Vagina (tissue), 2 donors: ENCODE data around the gene SBF2.

Source experiments
- POLR2A ChIP-seq, 2 donors: fragments of 450-650 bp; IDR thresholded peaks; one replicate each; pipeline ENCODE4 v1.6.1; 2017; ENCODE audit warnings: antibody characterized with exemption in 2 of 2, mild to moderate bottlenecking in 2 of 2, moderate library complexity in 2 of 2
- POLR2AphosphoS5 ChIP-seq, 2 donors: sonication (generic); formaldehyde crosslinking; IDR thresholded peaks; one replicate each; pipeline ENCODE4 v1.9.0; 2017; ENCODE audit warnings: antibody characterized with exemption in 2 of 2, mild to moderate bottlenecking in 2 of 2, low read depth in 1 of 2; ENCODE audit not compliant: insufficient read depth in 1 of 2
- TF ChIP-seq, protein P1 (sequence below), 3 experiments: fragments of 450-650 bp in 2 of 3; fragments of 200-600 bp in 1 of 3; sonication (generic) in 1 of 3; IDR thresholded peaks; one replicate each; pipeline ENCODE4 v1.5.1; 2017 to 2019; ENCODE audit warnings: antibody characterized with exemption in 3 of 3, mild to moderate bottlenecking in 2 of 3, moderate library complexity in 2 of 3

DNA sequence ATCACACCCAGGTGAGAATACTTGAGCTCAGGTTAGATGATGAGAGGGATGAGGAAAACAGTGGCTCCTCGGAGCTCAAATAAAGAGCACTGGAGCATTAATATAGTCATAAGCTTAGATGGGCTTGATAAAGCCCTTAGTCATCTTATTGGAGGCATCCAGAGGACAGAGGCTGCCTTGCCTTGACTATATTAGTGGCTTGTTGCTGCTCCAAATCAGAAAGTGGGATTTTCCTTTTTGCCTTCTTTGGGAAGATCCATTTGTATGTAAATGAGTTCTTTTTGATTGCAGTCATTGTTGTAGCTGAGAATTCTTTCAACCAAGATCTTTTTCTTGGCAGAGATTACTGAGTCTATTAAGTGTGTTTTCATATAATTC is 29.8 kb upstream of the SBF2 start:
- TF ChIP-seq POLR2AphosphoS5 (IDR thresholded peaks at IDR 0.05; ENCODE audit: insufficient read depth in 1 of 2, low read depth in 1 of 2) (no peak), POLR2A (IDR thresholded peaks at IDR 0.05) (no peak)
- TF ChIP-seq, protein P1, sequence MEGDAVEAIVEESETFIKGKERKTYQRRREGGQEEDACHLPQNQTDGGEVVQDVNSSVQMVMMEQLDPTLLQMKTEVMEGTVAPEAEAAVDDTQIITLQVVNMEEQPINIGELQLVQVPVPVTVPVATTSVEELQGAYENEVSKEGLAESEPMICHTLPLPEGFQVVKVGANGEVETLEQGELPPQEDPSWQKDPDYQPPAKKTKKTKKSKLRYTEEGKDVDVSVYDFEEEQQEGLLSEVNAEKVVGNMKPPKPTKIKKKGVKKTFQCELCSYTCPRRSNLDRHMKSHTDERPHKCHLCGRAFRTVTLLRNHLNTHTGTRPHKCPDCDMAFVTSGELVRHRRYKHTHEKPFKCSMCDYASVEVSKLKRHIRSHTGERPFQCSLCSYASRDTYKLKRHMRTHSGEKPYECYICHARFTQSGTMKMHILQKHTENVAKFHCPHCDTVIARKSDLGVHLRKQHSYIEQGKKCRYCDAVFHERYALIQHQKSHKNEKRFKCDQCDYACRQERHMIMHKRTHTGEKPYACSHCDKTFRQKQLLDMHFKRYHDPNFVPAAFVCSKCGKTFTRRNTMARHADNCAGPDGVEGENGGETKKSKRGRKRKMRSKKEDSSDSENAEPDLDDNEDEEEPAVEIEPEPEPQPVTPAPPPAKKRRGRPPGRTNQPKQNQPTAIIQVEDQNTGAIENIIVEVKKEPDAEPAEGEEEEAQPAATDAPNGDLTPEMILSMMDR (IDR thresholded peaks at IDR 0.05): no peak
